Amniotic epithelial cell (primary cell): ENCODE measurements around the gene DIPK1B.
"Not testable (repeated sequence)": the region's sequence is repeated elsewhere in the genome, so short reads cannot be mapped to it uniquely, and the experiment has no call there.

Source experiments
- DNase-seq: peaks from one replicate; pipeline ENCODE4 v3.0.0-alpha.2; 2010; ENCODE audit warnings: low read depth

The DIPK1B gene

GRCh38 chr9:136698635-136699246 is 13.6 kb upstream of the DIPK1B start:
- no peak for DNase-seq

GRCh38 chr9:136700304-136700703 is 12.1 kb upstream of the DIPK1B start:
- DNase-seq, result peak; percentile 61

GRCh38 chr9:136700959-136701667 is 11.3 kb upstream of the DIPK1B start:
- no peak for DNase-seq

- no peak for DNase-seq
These were observed 10.7 kb upstream of the DIPK1B start for GRCh38 chr9:136701668-136702053.

- no peak for DNase-seq
These were observed 9.0 kb upstream of the DIPK1B start for GRCh38 chr9:136703276-136703860.

GRCh38 chr9:136704741-136705140 is 7.6 kb upstream of the DIPK1B start:
- DNase-seq, result not testable (repeated sequence)

- DNase-seq, result peak; percentile 83
These were observed 6.8 kb upstream of the DIPK1B start for GRCh38 chr9:136705564-136705963.

GRCh38 chr9:136707011-136707410 is 5.4 kb upstream of the DIPK1B start:
- DNase-seq, result no peak

GRCh38 chr9:136707849-136708517 is 4.4 kb upstream of the DIPK1B start:
- DNase-seq, result no peak

GRCh38 chr9:136709454-136710109 is 2.8 kb upstream of the DIPK1B start:
- no peak for DNase-seq

- no peak for DNase-seq
These were observed 1.8 kb upstream of the DIPK1B start for GRCh38 chr9:136710543-136710942.

GRCh38 chr9:136711219-136711648 is 1.1 kb upstream of the DIPK1B start:
- DNase-seq, result peak; percentile 76

- no peak for DNase-seq
These were observed 545 bp downstream of the DIPK1B start for GRCh38 chr9:136712690-136713544.

GRCh38 chr9:136713550-136713949 is 1.2 kb downstream of the DIPK1B start:
- DNase-seq, result no peak

GRCh38 chr9:136714096-136714892 is 1.9 kb downstream of the DIPK1B start:
- no peak for DNase-seq

GRCh38 chr9:136714893-136715274 is 2.5 kb downstream of the DIPK1B start:
- no peak for DNase-seq

- no peak for DNase-seq
These were observed 5.0 kb downstream of the DIPK1B start for GRCh38 chr9:136717399-136717798.

GRCh38 chr9:136718345-136719194 is 6.2 kb downstream of the DIPK1B start:
- no peak for DNase-seq

GRCh38 chr9:136719195-136719880 is 7.0 kb downstream of the DIPK1B start:
- no peak for DNase-seq
